Cardiac muscle cell (in vitro differentiated cells and primary cell): Measurements from ENCODE around the gene PI3. TPM values are rescaled to one million over a fixed set of nuclear protein-coding genes. Genes with fewer than 3 reads are reported as not detected.

Experiments used
- DNase-seq, 2 donors: peaks; one replicate each; pipeline versions ENCODE4 v3.0.0 to v3.0.0-alpha.2; 2010 to 2017; ENCODE audit warnings: low read depth in 1 of 2, low spot score in 1 of 2
- H3K27ac ChIP-seq: fragments of 200-600 bp; sonication (generic); 2 replicates; pipeline ENCODE4 v1.5.1; 2016
- H3K27me3 ChIP-seq: fragments of 200-600 bp; sonication (generic); 2 replicates; pipeline ENCODE4 v1.6.0; 2016; ENCODE audit warnings: control low read depth
- H3K36me3 ChIP-seq: fragments of 200-600 bp; sonication (generic); 2 replicates; pipeline ENCODE4 v1.5.1; 2016; ENCODE audit warnings: control low read depth
- H3K4me1 ChIP-seq: fragments of 200-600 bp; sonication (generic); 2 replicates; pipeline ENCODE4 v1.8.1; 2017; ENCODE audit warnings: low read depth, mild to moderate bottlenecking, mixed run types
- H3K4me3 ChIP-seq: fragments of 200-600 bp; sonication (generic); 2 replicates; pipeline ENCODE4 v1.5.1; 2016; ENCODE audit warnings: mild to moderate bottlenecking
- H3K9me3 ChIP-seq: fragments of 200-600 bp; sonication (generic); 2 replicates; pipeline ENCODE4 v1.5.1; 2017; ENCODE audit warnings: low read depth, mild to moderate bottlenecking, control low read depth
- CTCF ChIP-seq: IDR thresholded peaks from 2 replicates; pipeline ENCODE4 v1.5.1; 2012; ENCODE audit warnings: low read depth, mild to moderate bottlenecking, low read length
- polyA plus RNA-seq: library from polyadenylated mRNA; unstranded; fragments of >200 nt; fragmentation: Nextera tagmentation; extraction: Ambion mirVana; gene quantifications from 2 replicates; pipeline ENCODE4 v1.2.1, GENCODE V29; 2016
- total RNA-seq: library from RNA; depleted of rRNA; stranded (reverse); fragments of >200 nt; gene quantifications from 2 replicates; pipeline ENCODE4 v1.2.3, GENCODE V29; 2016

Gene PI3
- total and polyA plus RNA-seq, 2 experiments from 2014 or later = not detected

DNA sequence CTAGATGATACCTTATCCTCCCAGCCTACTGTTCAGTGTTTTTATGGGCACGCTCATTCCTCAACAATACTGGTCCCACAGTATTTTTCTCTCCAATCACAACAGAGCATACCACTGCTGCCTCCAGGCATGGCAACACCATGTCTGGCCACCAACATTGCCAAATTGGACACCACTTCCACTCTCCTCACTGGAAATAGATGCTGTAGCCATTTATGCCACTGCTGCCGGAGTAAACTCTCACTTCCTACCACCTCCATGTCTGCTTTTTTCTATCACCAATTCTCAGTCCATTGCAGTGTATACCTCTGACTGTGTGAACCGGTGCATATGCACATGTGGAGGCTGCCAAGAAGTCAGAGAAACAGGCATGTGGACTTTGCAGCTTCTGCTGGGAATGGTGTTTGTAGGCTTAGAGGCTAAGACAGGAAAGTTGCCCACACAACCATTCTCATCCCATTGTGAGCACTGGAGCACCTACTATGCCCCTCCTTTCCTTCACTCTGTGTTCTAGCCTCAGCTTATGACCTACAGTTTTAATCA lies 14.4 kb downstream of the PI3 start:
- no peak for DNase-seq
- no peaks in the 10 kb centered on the region for H3K9me3 ChIP-seq
- no peaks in the 10 kb centered on the region for H3K36me3 ChIP-seq
- H3K4me1 ChIP-seq = no peaks in the 10 kb centered on the region
- H3K4me3 ChIP-seq = no peak overlapping the region
- no peak for TF ChIP-seq CTCF
- no peaks in the 10 kb centered on the region for H3K27me3 ChIP-seq
- H3K27ac ChIP-seq = no peak overlapping the region

GRCh38 chr20:45189861-45190260 lies 15.2 kb downstream of the PI3 start:
- no peak for TF ChIP-seq CTCF
- H3K27ac ChIP-seq = no peak overlapping the region
- H3K4me3 ChIP-seq = no peak overlapping the region
- H3K9me3 ChIP-seq = no peaks in the 10 kb centered on the region
- no peak for DNase-seq
- H3K4me1 ChIP-seq = no peaks in the 10 kb centered on the region
- no peaks in the 10 kb centered on the region for H3K36me3 ChIP-seq
- H3K27me3 ChIP-seq = no peaks in the 10 kb centered on the region

GRCh38 chr20:45191926-45192325 lies 17.2 kb downstream of the PI3 start:
- TF ChIP-seq CTCF = no peak
- no peak overlapping the region for H3K27ac ChIP-seq
- no peaks in the 10 kb centered on the region for H3K4me1 ChIP-seq
- H3K36me3 ChIP-seq = no peaks in the 10 kb centered on the region
- H3K4me3 ChIP-seq = no peak overlapping the region
- DNase-seq = no peak
- H3K27me3 ChIP-seq = no peaks in the 10 kb centered on the region
- no peaks in the 10 kb centered on the region for H3K9me3 ChIP-seq

- Histone ChIP-seq H3K27me3 (no peaks in the 10 kb centered on the region), H3K36me3 (no peaks in the 10 kb centered on the region), H3K4me3 (no peak overlapping the region), H3K9me3 (no peaks in the 10 kb centered on the region), H3K4me1 (no peaks in the 10 kb centered on the region), H3K27ac (no peak overlapping the region)
- no peak for TF ChIP-seq CTCF
- DNase-seq = no peak
These were observed 18.6 kb downstream of the PI3 start for GRCh38 chr20:45193331-45193730.

DNA sequence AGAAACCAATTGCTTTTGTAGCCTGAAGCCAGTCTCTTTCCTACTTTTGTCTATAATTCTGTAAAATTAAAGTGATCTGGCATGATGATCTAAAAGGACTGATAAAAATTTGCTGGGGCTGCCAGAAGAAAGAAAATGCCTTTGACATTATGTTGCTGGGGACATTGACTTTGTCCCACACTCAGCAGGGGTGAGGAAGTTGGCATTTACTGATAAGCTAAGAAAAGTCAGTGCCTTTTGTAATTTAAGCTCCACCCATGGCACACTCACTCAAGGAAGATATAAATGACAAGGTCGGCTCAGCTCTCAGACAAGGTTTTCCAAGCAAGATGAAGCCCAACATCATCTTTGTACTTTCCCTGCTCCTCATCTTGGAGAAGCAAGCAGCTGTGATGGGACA lies 32.0 kb downstream of the PI3 start, which contains the start of gene SEMG1:
SEMG1 (plus strand) TSS at position 309 of the 400 bp plus-strand sequence; CDS start at position 330, 21 bp downstream.
- H3K27ac ChIP-seq = no peak within 1 kb of the TSS
- no peak within 1 kb of the TSS for H3K4me3 ChIP-seq
- H3K4me1 ChIP-seq = no peaks in the 10 kb centered on the region
- H3K36me3 ChIP-seq = no peaks in the 10 kb centered on the region
- DNase-seq = no peak
- no peak for TF ChIP-seq CTCF
- no peaks in the 10 kb centered on the region for H3K9me3 ChIP-seq
- no peaks in the 10 kb centered on the region for H3K27me3 ChIP-seq

GRCh38 chr20:45209924-45210323 lies 35.2 kb downstream of the PI3 start:
- Histone ChIP-seq H3K9me3 (no peaks in the 10 kb centered on the region), H3K27ac (no peak overlapping the region), H3K4me3 (no peak overlapping the region), H3K4me1 (no peaks in the 10 kb centered on the region), H3K36me3 (no peaks in the 10 kb centered on the region), H3K27me3 (peaks cover 5% of the 10 kb centered on the region)
- no peak for TF ChIP-seq CTCF
- no peak for DNase-seq
